Activated CD4-positive, alpha-beta T cell treated with anti-CD3 and anti-CD28 coated beads, Interleukin-2, amount 50 U/mL, for 48 hours (primary cell): ENCODE measurements around the gene TAC4.
A peak's percentile ranks its signal among the peaks of the same experiment; 100 is the strongest.

Source experiments
- DNase-seq, 2 experiments: peaks; one replicate each; pipeline ENCODE4 v3.0.0-alpha.2; 2020

Gene TAC4, protein sequence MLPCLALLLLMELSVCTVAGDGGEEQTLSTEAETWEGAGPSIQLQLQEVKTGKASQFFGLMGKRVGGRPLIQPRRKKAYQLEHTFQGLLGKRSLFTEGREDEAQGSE

DNA sequence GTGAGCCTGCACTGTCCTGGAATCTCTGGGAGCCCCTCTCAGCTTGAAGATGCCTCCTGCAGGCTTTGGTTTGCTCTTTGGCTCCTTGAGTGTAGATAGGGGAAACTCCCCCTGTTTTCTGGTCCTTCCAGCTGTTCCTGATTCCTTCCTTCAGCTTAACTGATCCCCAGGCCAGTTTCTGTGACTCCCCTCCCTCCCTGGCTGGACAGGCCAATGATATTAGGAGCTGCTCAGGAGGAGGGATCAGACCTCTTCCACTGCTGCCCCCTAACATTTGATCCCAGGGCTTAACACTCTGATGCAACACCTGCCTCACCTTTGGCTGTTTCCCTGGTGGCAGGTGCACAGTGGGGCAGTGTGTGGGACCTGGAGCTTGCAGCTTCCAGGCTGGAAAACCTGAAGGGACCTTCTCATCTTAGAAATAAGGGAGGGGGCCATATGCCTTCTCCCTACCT, at the start of gene TAC4:
Gene TAC4, minus strand, starts transcription at position 51 of the 455 bp plus-strand sequence. CDS start 52 bp downstream, outside the sequence.
- no peak for DNase-seq

DNA sequence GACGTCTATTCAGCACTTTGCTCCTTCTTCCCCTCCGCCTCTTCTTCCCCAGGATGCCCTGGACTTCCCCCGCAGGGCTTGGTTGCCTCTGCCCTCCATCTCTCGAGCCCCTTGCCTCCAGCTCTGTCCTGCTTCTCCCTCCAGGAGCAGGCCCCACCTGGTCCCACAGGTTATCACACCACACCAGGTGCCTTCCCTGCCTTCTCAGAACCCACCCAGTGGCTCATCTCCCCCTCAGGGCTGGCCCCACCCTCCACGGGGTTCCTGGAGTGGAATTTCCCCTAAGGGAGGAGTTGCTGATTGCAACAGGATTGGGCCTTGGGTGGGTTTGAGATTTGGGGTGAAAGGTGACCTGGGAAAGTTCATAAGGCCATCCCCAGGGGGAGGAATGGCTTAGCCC, 49.0 kb upstream of the TAC4 start:
- DNase-seq = no peak

DNA sequence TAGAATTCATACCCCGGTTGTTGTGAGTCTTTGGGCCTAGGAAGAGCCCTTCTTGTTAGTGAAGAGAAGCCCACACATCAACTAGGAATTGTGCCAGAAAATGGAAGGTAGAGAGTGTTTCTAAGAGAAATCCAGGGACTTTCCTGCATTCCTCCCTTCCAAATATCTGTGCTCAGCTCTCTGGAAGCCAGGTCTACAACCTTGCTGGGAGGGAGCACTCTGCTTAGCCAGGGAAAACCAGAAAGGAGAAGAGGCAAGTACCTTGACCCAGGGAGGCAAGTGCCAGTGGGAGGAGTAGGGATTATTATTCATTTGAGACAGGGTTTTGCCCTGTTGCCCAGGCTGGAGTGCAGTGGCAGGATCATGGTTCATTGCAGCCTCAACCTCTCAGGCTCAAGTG, 48.4 kb upstream of the TAC4 start:
- DNase-seq = no peak

DNA sequence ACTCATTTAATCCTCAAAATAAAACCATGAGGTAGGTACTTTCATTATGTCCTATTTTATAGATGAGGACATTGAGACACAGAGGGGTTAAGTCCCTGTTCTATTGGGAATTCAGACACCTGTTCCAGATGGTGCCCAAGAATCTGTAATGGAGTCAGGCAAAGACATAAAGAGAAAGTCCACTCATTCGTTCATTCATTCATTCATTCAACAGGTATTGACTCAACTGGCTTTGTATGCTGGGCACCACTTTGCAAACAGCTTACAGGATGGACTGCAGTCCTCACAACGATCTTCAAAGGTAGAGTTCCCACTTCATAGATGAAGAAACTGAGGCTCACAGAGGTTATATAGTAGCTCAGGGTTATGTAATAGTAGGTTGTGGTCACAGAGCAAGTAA, 47.9 kb upstream of the TAC4 start:
- no peak for DNase-seq

DNA sequence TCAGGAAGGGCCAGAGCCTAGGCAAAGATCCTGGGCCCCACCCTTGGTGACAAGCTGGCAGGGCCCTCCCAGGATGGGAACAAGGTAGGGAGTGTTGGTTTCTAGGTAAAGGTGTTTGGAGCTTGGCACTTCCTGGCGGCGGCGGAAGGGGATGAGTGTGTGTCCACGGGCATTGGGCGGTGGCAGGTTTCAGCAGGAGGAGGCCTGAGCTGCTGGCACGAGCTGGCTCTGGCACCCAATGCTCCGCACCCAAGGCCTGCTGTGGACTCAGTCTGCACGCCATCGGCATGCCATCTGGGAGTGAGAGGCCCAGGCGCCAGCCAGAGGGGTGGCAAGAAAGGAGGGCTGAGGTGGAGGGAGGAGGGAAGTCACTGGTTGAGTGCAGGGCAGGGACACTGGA, 46.9 kb upstream of the TAC4 start:
- no peak for DNase-seq

DNA sequence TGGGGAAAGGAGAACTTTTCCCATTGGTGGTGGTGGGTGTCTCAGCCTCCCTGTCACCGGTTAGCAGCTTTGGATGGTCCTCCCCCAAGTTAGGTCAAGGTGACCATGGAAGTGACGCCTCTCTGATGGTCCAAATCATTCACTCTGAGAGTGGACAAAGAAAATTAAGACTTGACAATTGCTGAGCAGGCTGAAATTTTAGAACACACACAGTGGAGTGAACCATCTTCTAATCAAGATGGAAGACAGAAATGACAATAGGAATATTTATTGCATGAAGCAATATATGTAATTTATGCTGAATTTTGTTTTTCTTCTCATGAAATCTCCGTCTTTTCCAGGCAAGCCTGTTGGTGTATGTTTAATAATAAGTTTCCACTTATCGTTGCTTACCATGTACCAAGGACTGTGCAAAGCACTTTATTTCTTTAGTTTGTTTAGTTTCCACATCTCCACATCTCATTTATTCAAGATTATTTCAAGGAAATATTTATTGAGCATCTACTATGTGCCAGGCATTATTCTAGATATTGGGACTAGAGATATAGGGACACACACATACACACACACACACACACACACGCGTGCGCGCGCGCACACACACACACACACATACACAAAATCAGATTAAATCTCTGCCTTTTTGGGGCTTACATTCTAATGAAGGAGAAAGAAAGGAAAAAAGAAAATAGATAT, 44.0 kb upstream of the TAC4 start:
- DNase-seq = no peak

DNA sequence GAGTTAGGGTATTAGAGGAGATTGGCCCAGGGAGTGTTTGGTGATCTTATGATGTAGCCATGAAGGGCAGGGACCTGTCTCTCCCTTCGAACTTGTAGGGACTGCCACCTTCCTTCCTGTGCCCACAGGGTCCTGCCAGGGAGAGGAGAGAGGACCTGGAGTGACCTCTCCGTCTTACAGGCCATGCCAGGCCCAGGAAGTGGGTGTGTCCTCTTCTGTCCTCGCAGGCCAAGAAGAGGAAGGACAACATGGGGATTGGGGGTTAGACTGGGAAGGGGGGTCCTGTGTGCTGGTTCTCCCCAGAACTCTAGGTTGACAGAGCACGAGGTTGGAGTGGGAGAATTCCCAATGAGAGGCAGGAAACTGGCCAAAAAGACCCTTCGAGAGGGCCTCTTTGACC, 43.4 kb upstream of the TAC4 start:
- DNase-seq = no peak

DNA sequence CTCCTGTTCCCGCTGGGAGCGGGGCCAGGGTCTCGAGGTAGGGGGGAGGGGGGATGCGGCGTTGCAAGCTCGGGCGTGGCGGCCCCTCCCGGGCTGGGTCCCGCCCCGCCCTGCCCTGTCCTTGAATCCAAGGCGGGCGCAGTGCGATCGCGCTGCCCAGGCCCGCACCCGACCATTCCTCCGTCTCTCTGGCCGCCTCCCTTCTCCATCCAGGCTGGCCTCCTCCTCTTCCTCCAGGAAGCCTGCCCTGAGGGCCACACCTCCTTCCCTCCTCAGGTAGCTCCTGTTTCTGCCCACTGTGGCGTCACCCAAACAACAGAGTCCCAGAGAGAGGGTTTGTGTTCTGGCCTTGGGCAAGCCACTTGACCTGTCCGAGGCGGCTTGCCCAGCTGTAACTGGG, 43.0 kb upstream of the TAC4 start:
- DNase-seq = no peak

DNA sequence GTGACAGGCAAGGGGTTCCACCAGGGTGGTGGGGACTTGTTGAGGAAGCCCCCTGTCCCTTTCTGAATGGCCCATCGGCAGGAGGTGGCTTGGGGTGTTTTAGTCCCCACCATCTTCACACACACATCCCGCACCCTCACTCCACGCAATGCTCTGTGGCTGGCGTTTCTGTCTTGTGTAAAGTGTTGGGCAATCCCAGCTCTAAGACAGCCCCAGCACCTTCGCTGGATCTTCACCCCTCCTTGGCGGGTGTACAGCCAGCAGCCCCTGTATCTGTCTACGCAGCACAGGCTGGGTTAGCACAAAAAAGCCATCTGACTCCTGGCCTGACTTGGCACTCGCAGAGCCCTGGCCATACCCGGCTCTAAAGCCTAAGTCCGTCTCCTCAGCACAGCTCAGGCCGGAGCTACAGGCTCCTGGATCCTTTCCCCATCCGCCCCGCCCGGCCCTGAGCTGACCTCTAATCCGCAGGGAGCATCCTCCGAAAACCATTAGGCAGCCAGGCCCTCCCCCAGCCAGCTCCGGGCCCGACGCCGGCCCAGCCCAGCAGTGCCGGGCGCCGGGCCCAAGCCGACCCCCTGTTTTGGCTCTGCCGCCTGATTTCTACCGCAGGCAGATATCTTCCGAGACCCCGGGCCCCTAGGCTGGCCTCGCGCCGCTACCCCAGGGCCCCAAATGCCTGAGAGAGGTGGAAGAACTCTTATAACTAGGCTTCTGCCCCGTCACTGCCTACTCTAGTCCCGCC, 42.4 kb upstream of the TAC4 start:
- DNase-seq = no peak

DNA sequence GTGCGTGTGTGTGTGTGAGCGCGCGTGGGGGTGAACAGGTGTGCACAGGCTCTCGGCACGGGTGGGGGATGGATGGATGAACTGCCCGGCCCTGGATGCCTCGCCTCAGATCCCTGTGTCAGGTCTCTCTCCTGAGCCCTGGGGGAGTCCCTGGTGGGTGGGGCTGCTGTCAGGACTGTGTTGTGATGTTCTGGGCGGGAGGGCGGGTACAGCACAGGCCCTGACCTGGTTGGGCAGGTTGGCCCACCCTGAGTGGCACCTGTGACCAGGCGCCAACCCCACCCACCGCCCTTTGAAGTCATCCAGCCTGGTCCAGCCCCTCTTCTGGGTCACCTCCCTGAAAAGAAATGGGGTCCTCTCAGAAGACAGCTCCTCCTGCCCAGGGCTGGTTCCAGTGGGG, 41.6 kb upstream of the TAC4 start:
- no peak for DNase-seq

DNA sequence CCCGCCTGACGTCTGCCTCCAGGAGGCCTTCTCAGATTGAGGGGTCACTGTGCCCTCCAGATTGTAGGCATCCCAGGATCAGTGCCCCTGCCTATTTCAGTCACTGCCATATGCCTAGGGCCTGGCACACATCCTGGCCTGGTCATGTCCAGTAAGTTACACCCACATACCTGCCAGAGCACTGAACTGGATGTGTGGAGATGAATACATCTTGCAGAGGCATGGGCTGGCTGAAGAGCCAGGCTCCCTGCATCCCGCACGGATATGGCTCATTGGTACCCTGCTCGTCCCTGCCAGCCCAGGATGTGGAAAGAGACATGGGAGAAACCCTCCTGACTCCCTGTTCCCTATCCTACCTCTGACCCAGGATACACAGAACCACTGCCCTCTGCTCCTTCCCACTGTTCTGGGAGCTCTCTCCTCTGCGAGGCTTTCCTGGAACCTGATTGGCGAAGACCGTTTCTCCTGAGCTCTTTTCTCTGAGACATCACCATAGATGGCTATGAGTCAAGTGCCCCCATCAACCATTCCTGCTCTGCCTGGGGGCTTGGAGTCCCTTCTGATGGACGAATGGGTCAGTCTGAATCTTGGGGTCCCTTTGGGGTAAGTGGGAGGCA, 40.0 kb upstream of the TAC4 start:
- DNase-seq = no peak

DNA sequence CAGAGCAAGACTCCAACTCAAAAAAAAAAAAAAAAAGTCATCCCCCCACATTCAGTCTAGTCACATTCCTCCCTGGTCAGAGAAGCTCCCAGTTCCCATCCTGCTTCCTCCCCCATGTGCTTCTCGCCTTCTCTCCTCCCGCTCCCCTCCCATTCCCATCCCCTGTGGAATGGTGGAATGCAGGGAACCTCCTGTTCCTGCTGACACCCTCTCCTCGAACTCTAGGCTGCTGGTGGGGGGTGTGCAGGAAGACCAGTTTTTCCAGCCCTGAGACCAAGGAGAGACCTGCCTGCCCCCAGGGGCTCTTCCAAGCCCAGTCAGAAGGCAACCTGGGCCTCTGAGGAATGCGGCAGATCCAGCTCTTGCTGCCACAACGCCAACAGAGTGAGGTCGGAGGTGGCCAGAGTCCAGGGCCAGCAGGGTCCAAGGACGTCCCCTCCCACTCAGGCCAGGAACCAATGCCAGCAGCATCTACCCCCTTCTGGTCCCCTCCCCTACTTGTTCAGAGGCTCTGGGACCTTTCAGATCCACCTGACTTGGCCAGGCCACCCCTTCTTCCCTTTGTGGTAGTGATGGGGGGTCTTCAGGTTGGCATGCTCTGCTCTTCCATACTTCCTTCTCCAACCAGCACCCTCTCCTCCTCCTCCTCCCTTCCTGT, 39.3 kb upstream of the TAC4 start:
- no peak for DNase-seq

DNA sequence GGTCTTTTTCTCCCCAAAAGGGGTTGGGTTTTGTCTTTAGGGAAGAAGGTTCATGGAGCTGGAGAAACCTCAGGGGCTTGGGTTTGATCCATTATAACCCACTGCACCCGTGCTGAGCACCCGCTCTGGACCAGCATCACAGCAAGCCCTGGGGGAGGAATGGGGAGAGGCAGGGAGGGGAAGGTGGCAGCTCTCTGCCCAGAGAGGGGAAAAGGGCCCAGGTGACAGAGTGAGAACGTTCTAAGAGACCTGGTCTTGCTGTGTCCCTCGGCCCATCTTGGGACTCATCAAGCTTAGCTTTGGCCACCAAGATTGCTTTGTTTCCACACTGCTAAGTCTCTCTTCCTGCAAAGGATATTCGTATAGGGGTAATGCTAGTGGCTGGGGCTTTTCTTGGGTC, 38.2 kb upstream of the TAC4 start:
- DNase-seq = no peak

DNA sequence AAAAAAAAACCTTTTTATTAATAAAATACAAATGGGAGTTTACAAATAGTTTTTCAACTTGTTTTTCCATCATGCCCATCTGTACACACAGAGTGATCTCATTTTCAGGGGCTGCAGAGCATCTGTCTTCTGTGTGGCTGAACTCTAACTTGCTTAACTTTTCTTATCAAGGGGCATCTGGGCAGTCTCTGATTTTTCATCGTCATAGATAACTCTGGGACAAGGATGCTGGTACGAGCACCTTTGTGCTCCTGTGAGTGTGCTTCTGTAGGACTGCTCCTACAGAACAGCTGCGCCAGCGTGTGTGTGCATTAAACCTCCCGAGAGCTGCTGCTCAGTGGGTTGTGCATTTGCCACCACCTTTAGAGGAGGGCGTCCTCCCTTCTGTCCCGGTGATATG, 34.6 kb upstream of the TAC4 start:
- DNase-seq = no peak

DNA sequence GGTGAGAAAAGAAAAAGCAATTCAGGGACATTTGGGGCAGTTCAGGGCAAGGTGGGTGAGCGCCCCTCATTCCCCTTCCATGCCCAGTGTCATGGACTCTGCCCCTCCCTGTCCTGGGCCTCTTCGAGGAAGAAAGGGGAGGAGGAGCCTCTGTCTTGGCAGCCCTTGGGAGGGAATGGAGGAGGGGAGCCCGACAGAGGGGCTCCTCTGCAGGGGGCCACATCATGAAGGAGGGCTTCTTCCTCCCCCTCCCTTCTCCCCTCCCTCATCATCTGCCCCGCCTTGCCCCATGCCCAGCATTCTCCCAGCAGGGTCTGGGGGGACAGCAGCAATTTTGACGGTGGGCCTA, 33.2 kb upstream of the TAC4 start:
- no peak for DNase-seq

DNA sequence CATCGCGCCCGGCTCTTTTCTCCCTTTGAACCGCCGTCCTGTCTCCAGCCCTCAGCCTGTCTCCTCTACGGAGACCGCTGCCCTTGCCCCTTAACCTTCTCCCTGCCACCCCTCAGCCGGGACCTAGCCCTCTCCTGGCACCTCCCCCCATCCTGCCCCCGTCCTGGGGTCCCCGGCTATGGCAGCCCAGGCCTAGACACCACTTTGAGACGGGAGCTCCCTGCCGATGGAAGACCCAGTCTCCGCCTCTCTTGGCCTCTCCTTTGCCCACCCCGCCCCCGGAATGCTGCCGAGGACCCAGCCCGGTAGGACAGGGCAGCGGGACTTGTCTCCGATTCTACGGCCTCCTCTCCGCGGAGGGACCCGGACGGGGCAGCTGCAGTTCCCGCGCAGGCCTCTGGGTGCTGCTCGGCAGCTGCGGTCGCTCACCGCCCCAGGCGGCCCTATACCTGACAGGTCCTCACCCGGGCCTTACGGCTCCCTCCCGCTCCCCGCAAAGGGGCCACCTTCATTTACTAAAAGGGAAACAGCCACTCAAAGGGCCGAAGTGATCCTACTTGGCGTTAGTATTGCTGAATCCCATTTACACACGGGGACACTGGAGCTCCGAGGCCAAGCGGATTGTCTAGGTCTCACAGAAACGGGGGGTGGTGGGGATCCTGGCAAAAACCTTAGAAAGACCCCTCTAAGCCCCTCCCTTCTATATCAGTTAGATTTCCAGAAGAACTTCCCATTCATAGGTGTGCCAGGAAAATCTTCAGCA, 32.6 kb upstream of the TAC4 start:
- DNase-seq = peak; percentile 76 to 80

DNA sequence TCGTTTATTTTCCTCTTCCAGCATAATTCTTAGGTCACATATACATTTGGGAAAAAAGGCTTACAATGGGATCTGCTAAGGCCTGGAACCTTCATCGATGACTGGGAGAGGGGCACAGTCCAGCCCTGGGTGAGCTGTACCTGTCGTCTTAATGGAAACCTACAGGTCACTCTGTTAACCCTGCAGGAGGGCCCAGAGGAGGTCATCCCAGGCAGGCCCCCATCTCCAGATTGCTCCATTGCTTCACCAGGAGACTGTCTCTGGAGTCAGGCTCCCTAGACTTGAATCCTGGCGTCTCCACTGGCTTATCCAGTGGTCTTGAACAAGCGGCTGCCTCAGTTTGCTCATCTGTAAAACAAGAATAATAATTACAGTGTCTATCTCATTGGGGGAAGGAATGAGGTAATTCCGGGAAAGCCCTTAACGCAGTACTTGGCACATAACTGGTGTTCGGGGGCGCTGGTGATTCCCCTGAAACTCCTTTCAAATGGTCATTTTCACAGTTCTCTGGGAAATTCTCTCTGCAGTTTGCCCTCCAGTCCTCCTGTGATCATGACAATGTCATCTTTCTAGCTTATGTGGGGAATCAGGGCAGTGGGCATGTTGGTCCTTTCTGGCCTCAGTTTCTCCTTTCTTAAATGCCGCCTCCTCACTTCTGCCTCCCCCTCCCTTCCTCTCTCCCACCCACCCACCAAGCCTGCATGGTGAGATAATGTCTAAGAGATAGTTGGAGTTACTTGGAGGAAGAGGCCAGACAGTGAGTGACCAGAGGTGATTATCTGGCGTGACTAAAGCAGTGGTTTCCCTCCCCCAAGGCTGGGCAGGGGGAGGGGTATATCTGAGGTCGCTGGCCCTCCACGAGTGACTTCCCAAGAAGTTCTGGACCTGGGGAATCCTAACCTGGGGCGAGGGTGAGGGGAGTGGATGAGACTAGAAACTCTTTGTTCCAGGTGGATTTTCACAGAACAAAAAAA, 31.3 kb upstream of the TAC4 start:
- no peak for DNase-seq

DNA sequence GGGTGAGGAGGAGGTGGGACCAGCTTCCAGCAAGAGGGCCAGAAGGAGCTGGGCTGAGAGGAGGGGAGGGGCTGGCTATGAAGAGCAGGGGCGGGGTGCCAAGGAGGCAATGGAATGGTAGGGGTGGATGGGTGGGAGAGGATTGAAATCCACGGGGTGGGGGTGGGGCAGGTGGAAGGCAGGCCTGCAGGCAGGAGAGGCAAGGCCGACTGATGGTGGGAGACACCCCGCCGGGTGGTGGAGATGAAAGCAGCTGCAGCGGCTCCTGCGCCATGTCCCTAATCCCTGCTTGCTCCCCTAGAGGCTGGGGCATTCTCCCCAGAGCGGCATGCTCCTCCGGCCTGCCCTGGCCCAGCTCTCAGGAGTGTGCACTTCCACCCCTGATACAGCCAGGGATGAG, 27.8 kb upstream of the TAC4 start:
- DNase-seq = no peak

DNA sequence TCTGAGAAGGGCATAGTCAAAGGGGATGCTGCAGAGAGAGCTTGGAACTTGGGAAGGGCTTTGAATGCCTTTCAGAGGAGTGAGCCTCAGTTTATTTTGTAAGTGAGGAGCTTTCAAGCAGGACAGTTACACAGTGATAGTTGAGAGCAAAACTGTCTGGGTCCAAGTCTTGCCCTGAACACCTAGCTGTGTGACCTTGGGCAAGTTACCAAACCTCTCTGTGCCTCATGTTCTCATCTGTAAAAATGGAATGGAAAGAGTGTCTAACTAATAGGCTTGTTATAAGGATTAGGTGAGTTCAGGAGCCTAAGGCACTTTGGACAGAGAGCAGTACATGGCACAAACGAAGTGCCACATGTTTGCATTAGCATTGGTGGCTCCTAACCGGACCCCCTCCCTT, 27.0 kb upstream of the TAC4 start:
- no peak for DNase-seq

DNA sequence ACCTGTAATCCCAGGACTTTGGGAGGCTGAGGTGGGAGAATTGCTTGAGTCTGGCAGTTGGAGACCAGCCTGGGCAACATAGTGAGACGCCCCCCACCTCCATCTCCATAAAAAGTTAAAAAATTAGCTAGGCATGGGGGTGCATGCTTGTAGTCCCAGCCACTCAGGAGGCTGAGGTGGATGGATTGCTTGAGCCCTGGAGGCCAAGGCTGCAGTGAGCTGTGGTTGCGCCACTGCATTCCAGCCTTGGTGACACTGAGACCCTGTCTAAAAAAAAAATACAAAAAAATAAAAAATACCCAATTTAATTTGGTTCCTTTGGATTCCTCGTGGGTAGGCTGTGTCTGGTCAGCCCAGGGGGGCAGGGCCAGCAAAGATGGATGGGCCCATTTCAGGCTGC, 26.1 kb upstream of the TAC4 start:
- DNase-seq = no peak

DNA sequence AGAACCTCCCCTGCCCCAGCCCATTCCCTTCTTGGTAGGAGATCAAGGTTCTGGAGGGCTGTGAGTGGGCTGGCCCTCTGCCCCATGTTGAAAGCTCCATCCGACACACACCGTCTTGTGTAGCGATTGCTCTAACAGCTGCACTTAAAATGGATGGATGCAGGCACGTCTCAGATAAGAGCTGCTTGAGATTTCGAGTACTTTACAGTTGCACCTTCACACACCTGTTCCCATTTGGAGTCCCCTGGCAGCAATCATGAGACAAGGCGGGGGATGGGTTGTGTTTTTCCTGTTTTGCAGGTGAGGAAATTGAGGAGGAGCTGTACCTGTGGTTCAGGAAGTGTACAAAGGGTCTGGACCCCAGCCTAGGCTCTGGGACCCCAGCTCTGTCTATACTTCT, 25.6 kb upstream of the TAC4 start:
- no peak for DNase-seq
